Esophagus squamous epithelium (tissue), 4 donors: ENCODE results near the gene OR4D1.

Experiments
- POLR2A ChIP-seq, 4 donors: fragments of 450-650 bp; IDR thresholded peaks; one replicate each; pipeline ENCODE4 v1.6.1; 2017; ENCODE audit warnings: antibody characterized with exemption in 4 of 4, mild to moderate bottlenecking in 4 of 4, moderate library complexity in 3 of 4
- TF ChIP-seq, protein P1 (sequence below), 6 experiments: fragments of 450-650 bp in 4 of 6; fragments of 200-600 bp in 2 of 6; sonication (generic) in 2 of 6; IDR thresholded peaks; one replicate each; pipeline ENCODE4 v1.5.1; 2016 to 2019; ENCODE audit warnings: antibody characterized with exemption in 6 of 6, mild to moderate bottlenecking in 4 of 6, moderate library complexity in 4 of 6

DNA sequence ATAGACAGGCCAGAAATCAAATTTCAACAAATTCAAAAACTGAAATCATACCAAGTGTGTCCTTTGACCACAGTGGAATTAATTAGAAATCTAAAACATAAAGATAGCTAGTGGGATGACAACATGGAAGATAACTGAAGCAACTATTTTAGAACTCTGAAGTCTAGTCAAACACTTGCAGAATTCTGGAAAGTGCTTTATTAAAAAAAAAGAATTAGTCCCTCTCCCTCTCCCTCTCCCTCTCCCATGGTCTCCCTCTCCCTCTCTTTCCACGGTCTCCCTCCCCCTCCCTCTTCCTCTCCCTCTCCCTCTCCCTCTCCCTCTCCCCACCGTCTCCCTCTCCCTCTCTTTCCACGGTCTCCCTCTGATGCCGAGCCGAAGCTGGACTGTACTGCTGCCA is 6.7 kb upstream of the OR4D1 start:
- TF ChIP-seq, protein P1, sequence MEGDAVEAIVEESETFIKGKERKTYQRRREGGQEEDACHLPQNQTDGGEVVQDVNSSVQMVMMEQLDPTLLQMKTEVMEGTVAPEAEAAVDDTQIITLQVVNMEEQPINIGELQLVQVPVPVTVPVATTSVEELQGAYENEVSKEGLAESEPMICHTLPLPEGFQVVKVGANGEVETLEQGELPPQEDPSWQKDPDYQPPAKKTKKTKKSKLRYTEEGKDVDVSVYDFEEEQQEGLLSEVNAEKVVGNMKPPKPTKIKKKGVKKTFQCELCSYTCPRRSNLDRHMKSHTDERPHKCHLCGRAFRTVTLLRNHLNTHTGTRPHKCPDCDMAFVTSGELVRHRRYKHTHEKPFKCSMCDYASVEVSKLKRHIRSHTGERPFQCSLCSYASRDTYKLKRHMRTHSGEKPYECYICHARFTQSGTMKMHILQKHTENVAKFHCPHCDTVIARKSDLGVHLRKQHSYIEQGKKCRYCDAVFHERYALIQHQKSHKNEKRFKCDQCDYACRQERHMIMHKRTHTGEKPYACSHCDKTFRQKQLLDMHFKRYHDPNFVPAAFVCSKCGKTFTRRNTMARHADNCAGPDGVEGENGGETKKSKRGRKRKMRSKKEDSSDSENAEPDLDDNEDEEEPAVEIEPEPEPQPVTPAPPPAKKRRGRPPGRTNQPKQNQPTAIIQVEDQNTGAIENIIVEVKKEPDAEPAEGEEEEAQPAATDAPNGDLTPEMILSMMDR (IDR thresholded peaks at IDR 0.05): no peak
- no peak for TF ChIP-seq POLR2A (IDR thresholded peaks at IDR 0.05)
